GM20431 (cell line): ENCODE measurements around the gene TFF3.

ENCODE experiments used
- in situ Hi-C: fragments of 300-500 bp; cut with MseI, MboI; formaldehyde crosslinking; loops from one replicate; pipeline ENCODE4 v1.15.0; 2020; ENCODE audit warnings: low sequenced_read_pairs; ENCODE audit not compliant: unreplicated experiment

Gene TFF3

GRCh38 chr21:42315296-42315891 lies at the start of gene TFF3:
Gene TFF3, minus strand, starts transcription at chr21:42315409. Its CDS starts 35 bp downstream, at chr21:42315374.
- in situ Hi-C loops, result no loop called here

GRCh38 chr21:42364304-42364865 lies 49.2 kb upstream of the TFF3 start:
- in situ Hi-C loops, result no loop called here

- in situ Hi-C loops, result no loop called here
Observed at GRCh38 chr21:42363312-42363711, 48.1 kb upstream of the TFF3 start.

- in situ Hi-C loops, result no loop called here
Observed at GRCh38 chr21:42362700-42363099, 47.5 kb upstream of the TFF3 start.

GRCh38 chr21:42362198-42362597 lies 47.0 kb upstream of the TFF3 start:
- in situ Hi-C loops, result no loop called here

GRCh38 chr21:42361286-42361685 lies 46.1 kb upstream of the TFF3 start:
- in situ Hi-C loops, result no loop called here

- in situ Hi-C loops, result no loop called here
Observed at GRCh38 chr21:42360317-42360716, 45.1 kb upstream of the TFF3 start.

- in situ Hi-C loops, result no loop called here
Observed at GRCh38 chr21:42358937-42359336, 43.7 kb upstream of the TFF3 start.

- in situ Hi-C loops, result no loop called here
Observed at GRCh38 chr21:42358261-42358660, 43.1 kb upstream of the TFF3 start.

GRCh38 chr21:42357307-42357706 lies 42.1 kb upstream of the TFF3 start:
- in situ Hi-C loops, result no loop called here

- in situ Hi-C loops, result no loop called here
Observed at GRCh38 chr21:42356650-42357049, 41.4 kb upstream of the TFF3 start.

- in situ Hi-C loops, result no loop called here
Observed at GRCh38 chr21:42356046-42356445, 40.8 kb upstream of the TFF3 start.

- in situ Hi-C loops, result no loop called here
Observed at GRCh38 chr21:42353623-42354022, 38.4 kb upstream of the TFF3 start.

GRCh38 chr21:42352441-42353095 lies 37.4 kb upstream of the TFF3 start:
- in situ Hi-C loops, result no loop called here

- in situ Hi-C loops, result no loop called here
Observed at GRCh38 chr21:42351626-42352440, 36.6 kb upstream of the TFF3 start.

GRCh38 chr21:42350927-42351426 lies 35.8 kb upstream of the TFF3 start, which contains the start of gene TFF2:
Gene TFF2, minus strand, starts transcription at chr21:42350994. Its CDS starts 37 bp downstream, at chr21:42350957.
- in situ Hi-C loops, result no loop called here

GRCh38 chr21:42350318-42350910 lies 35.2 kb upstream of the TFF3 start:
- in situ Hi-C loops, result no loop called here

- in situ Hi-C loops, result no loop called here
Observed at GRCh38 chr21:42349420-42350317, 34.5 kb upstream of the TFF3 start.

GRCh38 chr21:42348762-42349161 lies 33.6 kb upstream of the TFF3 start:
- in situ Hi-C loops, result no loop called here
